ENCODE measurements around the gene LUC7L.

DNA sequence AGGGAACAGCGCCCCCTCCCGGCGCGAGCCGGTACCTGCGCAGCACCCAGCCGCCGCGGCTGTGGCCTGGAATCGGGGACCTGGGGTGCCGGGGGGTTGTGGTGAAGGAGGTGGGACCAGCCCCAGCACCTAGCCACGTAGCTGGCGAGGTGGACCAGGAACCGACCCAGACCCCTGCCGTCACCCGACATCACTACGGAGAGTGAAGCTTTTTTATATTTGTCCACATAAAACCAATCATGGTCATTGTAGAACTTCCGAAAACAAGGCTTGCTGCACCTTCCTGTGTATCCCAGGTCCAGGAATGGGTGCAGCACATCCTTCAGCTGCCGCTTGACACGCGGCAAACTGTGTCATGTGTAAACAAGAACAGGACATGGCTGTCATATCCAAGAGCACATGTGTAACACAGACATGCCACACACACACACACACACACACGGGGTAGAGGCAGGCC, 47.7 kb downstream of the LUC7L start:
- TF ChIP-seq CTCF (IDR thresholded peaks at IDR 0.05) (peak; percentile 87 to 93 (median 89)), POLR2AphosphoS5 (IDR thresholded peaks at IDR 0.05; ENCODE audit: insufficient read depth in 1 of 2, low read depth in 1 of 2) (no peak)
